K562 (cell line): Measurements from ENCODE around the gene FAM174B. TPM values are rescaled to one million over a fixed set of nuclear protein-coding genes. Genes with fewer than 3 reads are reported as not detected.

ENCODE experiments used
- ATAC-seq: fragments of 200-7000 bp; cut with Tn5 transposase; 3 replicates; pipeline ENCODE4 v1.9.1; 2020; ENCODE audit warnings: moderate library complexity
- BruUV-seq: library from RNA; stranded (reverse); fragments of 400-500 nt; replicated peaks from 2 replicates; lab custom pipeline; 2021; lab: Mats Ljungman, UMichigan
- CTCF ChIA-PET: fragments of 300-600 bp; formaldehyde crosslinking; extraction: SDS; loops from one replicate; lab custom pipeline; 2021; ENCODE audit warnings: low intra/inter-chr PET ratio; lab: Yijun Ruan, JAX
- POLR2A ChIA-PET: fragments of 300-600, 350-650 bp; sonication (Branson Sonifier 250); formaldehyde crosslinking; extraction: SDS; loops from one replicate; lab custom pipeline; 2021; ENCODE audit warnings: antibody characterized with exemption, inconsistent platforms; lab: Yijun Ruan, JAX
- DNase-seq, 4 experiments: peaks; one replicate each; pipeline versions ENCODE4 v3.0.0 to v3.0.0-alpha.2; 2011 to 2018; ENCODE audit warnings: low spot score in 3 of 4, mixed read lengths in 3 of 4; ENCODE audit errors: extremely low read depth in 1 of 4
- FAIRE-seq: peaks from 2 replicates; lab custom pipeline; 2011; peaks lifted over from hg19 to GRCh38; lab: Jason Lieb, UNC
- H2AFZ ChIP-seq: 2 replicates; pipeline ENCODE4 v1.6.0; 2011; ENCODE audit warnings: low read depth, low read length, control low read depth, inconsistent platforms
- H3K27ac ChIP-seq: fragments of 200-600 bp; 3 replicates; pipeline ENCODE4 v1.8.0; 2011; ENCODE audit warnings: low read depth, mild to moderate bottlenecking, control low read depth, inconsistent platforms, low read length, moderate library complexity, mixed read lengths; ENCODE audit errors: extremely low read depth
- H3K27me3 ChIP-seq, 2 experiments: fragments of 300-600 bp in 1 of 2; 2 replicates in 1 of 2; 3 replicates in 1 of 2; pipeline versions ENCODE4 v1.6.0 to v1.8.0; 2011; ENCODE audit warnings: inconsistent platforms in 2 of 2, low read length in 2 of 2, mild to moderate bottlenecking in 1 of 2, mixed read lengths in 1 of 2, moderate library complexity in 1 of 2; ENCODE audit not compliant: control insufficient read depth in 2 of 2, insufficient read depth in 2 of 2
- H3K36me3 ChIP-seq: fragments of 300-600 bp; 3 replicates; pipeline ENCODE4 v1.8.0; 2011; ENCODE audit warnings: mild to moderate bottlenecking, low read length, inconsistent platforms; ENCODE audit not compliant: control insufficient read depth, insufficient read depth
- H3K4me1 ChIP-seq, 2 experiments: fragments of 200-600 bp in 1 of 2; replicated peaks in 1 of 2; 2 replicates in 1 of 2; 3 replicates in 1 of 2; pipeline versions ENCODE4 v1.5.1 to v1.8.0; 2011; ENCODE audit warnings: inconsistent platforms in 2 of 2, low read length in 2 of 2, mild to moderate bottlenecking in 1 of 2, mixed read lengths in 1 of 2, moderate library complexity in 1 of 2; ENCODE audit not compliant: control insufficient read depth in 2 of 2, insufficient read depth in 2 of 2
- H3K4me2 ChIP-seq: 2 replicates; pipeline ENCODE4 v1.6.1; 2011; ENCODE audit warnings: low read length, control low read depth, inconsistent platforms, mixed read lengths; ENCODE audit not compliant: insufficient read depth
- H3K4me3 ChIP-seq: fragments of 200-600 bp; sonication (generic), shearing (Covaris generic); 2 replicates; pipeline ENCODE4 v1.5.1; 2016; ENCODE audit warnings: control low read depth, inconsistent platforms
- H3K79me2 ChIP-seq: fragments of 200-600 bp; 3 replicates; pipeline ENCODE4 v1.8.0; 2011; ENCODE audit warnings: low read length, inconsistent platforms; ENCODE audit not compliant: control insufficient read depth, insufficient read depth
- H3K9ac ChIP-seq, 2 experiments: 2 replicates each; pipeline versions ENCODE4 v1.6.0 to v1.6.1; 2011; ENCODE audit warnings: low read depth in 2 of 2, low read length in 2 of 2, control low read depth in 1 of 2, inconsistent platforms in 1 of 2, mild to moderate bottlenecking in 1 of 2, mixed read lengths in 1 of 2; ENCODE audit not compliant: insufficient read depth in 1 of 2
- H3K9me1 ChIP-seq: one replicate; pipeline ENCODE4 v1.6.0; 2011; ENCODE audit warnings: inconsistent platforms, mild to moderate bottlenecking, low read length, moderate library complexity; ENCODE audit not compliant: control insufficient read depth, insufficient read depth
- H3K9me3 ChIP-seq: replicated peaks from 2 replicates; pipeline ENCODE4 v1.5.1; 2011; ENCODE audit warnings: low read depth, low read length, inconsistent platforms; ENCODE audit not compliant: control insufficient read depth, insufficient read depth
- H4K20me1 ChIP-seq: replicated peaks from 2 replicates; pipeline ENCODE4 v1.6.1; 2011; ENCODE audit warnings: low read length, inconsistent platforms, mixed read lengths; ENCODE audit not compliant: control insufficient read depth, insufficient read depth
- HOXB6 ChIP-seq: fragments of 250-450 bp; sonication (Bioruptor Pico); IDR thresholded peaks from 2 replicates; pipeline ENCODE4 v1.5.1; 2022; ENCODE audit warnings: mild to moderate bottlenecking, borderline replicate concordance
- KHSRP ChIP-seq: fragments of 450-650 bp; IDR thresholded peaks from 2 replicates; pipeline ENCODE4 v1.6.1; 2017
- LARP7 ChIP-seq: fragments of 450-650 bp; IDR thresholded peaks from 2 replicates; pipeline ENCODE4 v1.6.1; 2016
- NBN ChIP-seq: fragments of 450-650 bp; IDR thresholded peaks from 2 replicates; pipeline ENCODE4 v1.6.1; 2016; ENCODE audit warnings: low read depth, mild to moderate bottlenecking
- POLR2G ChIP-seq: fragments of 200-400 bp; formaldehyde crosslinking; IDR thresholded peaks from 2 replicates; pipeline ENCODE4 v1.6.1; 2017; ENCODE audit warnings: low read depth, mild to moderate bottlenecking, antibody characterized with exemption, low read length, moderate library complexity
- TAF15 ChIP-seq: fragments of 200-400 bp; formaldehyde crosslinking; IDR thresholded peaks from 2 replicates; pipeline ENCODE4 v1.6.1; 2017; ENCODE audit warnings: mild to moderate bottlenecking, low read depth, low read length, moderate library complexity
- TEAD4 ChIP-seq, 2 experiments: sonication (generic) in 1 of 2; formaldehyde crosslinking in 1 of 2; IDR thresholded peaks; 2 replicates each; pipeline versions ENCODE4 v1.6.1 to v1.8.0; 2012 to 2022; ENCODE audit warnings: borderline replicate concordance in 1 of 2, inconsistent platforms in 1 of 2, low read length in 1 of 2, mild to moderate bottlenecking in 1 of 2, missing genetic modification reagents in 1 of 2
- ZNF551 ChIP-seq: fragments of 250-450 bp; sonication (Bioruptor Pico); IDR thresholded peaks from 2 replicates; pipeline ENCODE4 v1.5.0; 2021; ENCODE audit warnings: mild to moderate bottlenecking, moderate library complexity
- ZNF609 ChIP-seq: sonication (generic); formaldehyde crosslinking; IDR thresholded peaks from 2 replicates; pipeline ENCODE4 v1.8.1; 2023; ENCODE audit warnings: missing genetic modification reagents, mild to moderate bottlenecking, borderline replicate concordance
- ZNF639 ChIP-seq, 2 experiments: fragments of 200-800 bp in 1 of 2; sonication (Bioruptor generic) in 1 of 2; sonication (generic) in 1 of 2; formaldehyde crosslinking in 1 of 2; IDR thresholded peaks in 1 of 2; conservative IDR thresholded peaks in 1 of 2; 2 replicates each; pipeline versions ENCODE4 v1.5.0 to v1.6.1; 2016 to 2020; ENCODE audit warnings: missing compliant biosample characterization in 1 of 2, missing genetic modification characterization in 1 of 2, missing genetic modification reagents in 1 of 2
- ZNF707 ChIP-seq: fragments of 250-450 bp; sonication (Bioruptor Pico); conservative IDR thresholded peaks from 2 replicates; pipeline ENCODE4 v1.8.0; 2022; ENCODE audit warnings: inconsistent platforms, mild to moderate bottlenecking, moderate library complexity
- ZNF766 ChIP-seq: fragments of 200-800 bp; sonication (Bioruptor generic); conservative IDR thresholded peaks from 2 replicates; pipeline ENCODE4 v1.6.1; 2016; ENCODE audit warnings: missing genetic modification characterization, missing compliant biosample characterization
- WGBS: fragments of 100-300 bp; shearing (Covaris generic); methylation state at CpG from one replicate; pipeline ENCODE4 v1.1.6; 2016; ENCODE audit warnings: low coverage, mixed read lengths; ENCODE audit not compliant: insufficient coverage; ENCODE audit errors: missing lambda C conversion rate; 5-methylcytosine and 5-hydroxymethylcytosine counted together
- in situ Hi-C: fragments of 300-500 bp; cut with MboI; formaldehyde crosslinking; loops from 4 replicates; pipeline ENCODE4 v1.15.0; 2018; ENCODE audit warnings: inconsistent platforms, mixed read lengths
- intact Hi-C: fragments of 100-400 bp; cut with micrococcal nuclease; formaldehyde crosslinking; loops from 2 replicates; pipeline ENCODE4 v1.14.2; 2022
- polyA plus RNA-seq, 8 experiments: library from polyadenylated mRNA; depleted of rRNA in 4 of 8; stranded (reverse) in 5 of 8; unstranded in 3 of 8; fragments of >200 nt; fragmentation: Nextera tagmentation in 2 of 8; fragmentation: Illumina TruSeq in 1 of 8; extraction: Ambion mirVana in 2 of 8; extraction: Trizol in 1 of 8; gene quantifications; 2 replicates each; pipeline versions ENCODE4 v1.2.1 to v1.2.3, GENCODE V29; 2011 to 2014; ENCODE audit warnings: inconsistent platforms in 1 of 8, missing spikeins in 1 of 8
- total RNA-seq, 7 experiments: library from RNA; depleted of rRNA in 6 of 7; stranded (reverse); fragments of >200 nt in 6 of 7; fragmentation: Illumina TruSeq in 2 of 7; extraction: Trizol in 2 of 7; gene quantifications; 2 replicates each; pipeline versions ENCODE4 v1.2.1 to v1.2.3, GENCODE V29; 2011 to 2021; ENCODE audit warnings: low replicate concordance in 1 of 7

The FAM174B gene
- total and polyA plus RNA-seq, 9 of the 15 experiments (the other 6 are each of a cell fraction or from before 2014, with no cell fraction given) = 0.39 to 2.7 (median 1.9) TPM; not detected in 1

GRCh38 chr15:92596623-92597022, 59.0 kb downstream of the FAM174B start (continued):
- no peak for TF ChIP-seq HOXB6 (CRISPR knock-in tag)
- TF ChIP-seq KHSRP = no peak
- no peak for TF ChIP-seq TEAD4 (IDR thresholded peaks at IDR 0.05; ENCODE audit: low read length)
- no peak for TF ChIP-seq TEAD4 (CRISPR knock-in tag; IDR thresholded peaks at IDR 0.05; ENCODE audit: borderline replicate concordance)
- TF ChIP-seq ZNF707 (CRISPR knock-in tag) = no peak
- TF ChIP-seq ZNF639 (CRISPR knock-in tag; conservative IDR thresholded peaks at IDR 0.05 in 1 of 2, IDR thresholded peaks at IDR 0.05 in 1 of 2) = no peak
- TF ChIP-seq NBN = no peak
- TF ChIP-seq ZNF766 (CRISPR knock-in tag) = no peak

- no TSS peak for BruUV-seq
- Histone ChIP-seq H2AFZ (no peak overlapping the region), H3K79me2 (no peaks in the 10 kb centered on the region), H3K4me2 (no peak overlapping the region), H3K9me1 (no peaks in the 10 kb centered on the region), H3K9me3 (no peaks in the 10 kb centered on the region), H3K27me3 (peaks cover 25 to 51% of the 10 kb centered on the region in 2 experiments), H3K4me3 (no peak overlapping the region), H4K20me1 (no peaks in the 10 kb centered on the region), H3K9ac (no peak overlapping the region), H3K36me3 (no peaks in the 10 kb centered on the region), H3K27ac (no peak overlapping the region), H3K4me1 (no peaks in the 10 kb centered on the region)
- DNase-seq (no peak), ATAC-seq (no peak), FAIRE-seq (no peak)
- intact Hi-C loops = no loop called here
- in situ Hi-C loops = no loop called here
- CTCF ChIA-PET = no interaction called here
- POLR2A ChIA-PET = interaction anchor here (1.0 kb wide), 1 partner anchor 78 kb away, joined by 3 read pairs; no protein-coding TSS in a partner anchor
- 6% methylated on average over 19 of the region's 19 CpGs for WGBS
- TF ChIP-seq LARP7 (no peak), ZNF609 (no peak), TAF15 (no peak), ZNF551 (CRISPR knock-in tag) (no peak), POLR2G (no peak)
Measured at GRCh38 chr15:92595506-92596381, 59.8 kb downstream of the FAM174B start.
